DND-41 (cell line): ENCODE data around the gene MPO.

Experiments
- CTCF ChIP-seq: IDR thresholded peaks from 2 replicates; pipeline ENCODE4 v1.5.1; 2012; ENCODE audit warnings: borderline replicate concordance, low read length, moderate library complexity, mild to moderate bottlenecking; ENCODE audit not compliant: poor library complexity, severe bottlenecking; ENCODE audit errors: extremely low read depth
- EZH2 ChIP-seq: IDR thresholded peaks from 3 replicates; pipeline ENCODE4 v1.6.1; 2012; ENCODE audit warnings: borderline replicate concordance, low read depth, mild to moderate bottlenecking, moderate library complexity, low read length, inconsistent platforms; ENCODE audit not compliant: severe bottlenecking

GRCh38 chr17:58224315-58224714 is 56.4 kb downstream of the MPO start:
- TF ChIP-seq CTCF (no peak), EZH2 (no peak)
